IgD-negative memory B cell (primary cell): ENCODE results near the gene NKD1. TPM values are rescaled to one million over a fixed set of nuclear protein-coding genes. Genes with fewer than 3 reads are reported as not detected.
A peak's percentile ranks its signal among the peaks of the same experiment; 100 is the strongest.
"Not testable (repeated sequence)": the region's sequence is repeated elsewhere in the genome, so short reads cannot be mapped to it uniquely, and the experiment has no call there.

Experiments used
- H3K27ac Mint-ChIP-seq, 3 donors: one replicate each; pipeline ENCODE4 v1.8.0; 2020 to 2022; ENCODE audit warnings: mild to moderate bottlenecking in 3 of 3, mixed read lengths in 3 of 3, moderate library complexity in 1 of 3
- H3K27me3 Mint-ChIP-seq: one replicate; pipeline ENCODE4 v1.8.0; 2021; ENCODE audit warnings: mixed read lengths
- H3K36me3 Mint-ChIP-seq: one replicate; pipeline ENCODE4 v1.8.0; 2020; ENCODE audit warnings: mild to moderate bottlenecking, mixed read lengths
- H3K4me1 Mint-ChIP-seq, 3 donors: one replicate each; pipeline ENCODE4 v1.8.0; 2020 to 2022; ENCODE audit warnings: mixed read lengths in 3 of 3, mild to moderate bottlenecking in 1 of 3
- H3K4me3 Mint-ChIP-seq, 4 donors: one replicate each; pipeline ENCODE4 v1.8.0; 2020 to 2022; ENCODE audit warnings: mild to moderate bottlenecking in 4 of 4, mixed read lengths in 4 of 4, moderate library complexity in 3 of 4
- H3K9me3 Mint-ChIP-seq, 3 donors: one replicate each; pipeline ENCODE4 v1.8.0; 2020 to 2021; ENCODE audit warnings: mixed read lengths in 3 of 3, mild to moderate bottlenecking in 1 of 3
- polyA plus RNA-seq: library from polyadenylated mRNA; unstranded; fragments of 300-500 nt; fragmentation: Illumina TruSeq; gene quantifications from one replicate; pipeline ENCODE4 v1.2.3, GENCODE V29; 2021

NKD1 gene
- polyA plus RNA-seq, 1 donor from 2014 or later, result not detected

GRCh38 chr16:50526796-50527195 is 21.4 kb upstream of the NKD1 start:
- Mint-ChIP-seq H3K27me3 (peaks cover 12% of the 10 kb centered on the region), H3K27ac (peak overlapping the region in 1 of 3 donors; percentile 16), H3K9me3 (peaks cover 4 to 9% (median 9%) of the 10 kb centered on the region in 3 donors), H3K4me1 (no peaks in the 10 kb centered on the region), H3K36me3 (peaks cover 5% of the 10 kb centered on the region), H3K4me3 (no peak overlapping the region)

- no peaks in the 10 kb centered on the region for H3K4me1 Mint-ChIP-seq
- H3K27ac Mint-ChIP-seq, result no peak overlapping the region
- H3K36me3 Mint-ChIP-seq, result peaks cover 6% of the 10 kb centered on the region
- no peak overlapping the region for H3K4me3 Mint-ChIP-seq
- peaks cover 4 to 9% (median 9%) of the 10 kb centered on the region in 3 donors for H3K9me3 Mint-ChIP-seq
- peaks cover 8% of the 10 kb centered on the region for H3K27me3 Mint-ChIP-seq
Observed at GRCh38 chr16:50528820-50529219, 19.4 kb upstream of the NKD1 start.

GRCh38 chr16:50529334-50529733 is 18.9 kb upstream of the NKD1 start:
- Mint-ChIP-seq H3K9me3 (peaks cover 4 to 10% (median 9%) of the 10 kb centered on the region in 3 donors), H3K36me3 (peaks cover 6% of the 10 kb centered on the region), H3K4me1 (no peaks in the 10 kb centered on the region), H3K4me3 (no peak overlapping the region), H3K27me3 (peaks cover 5% of the 10 kb centered on the region), H3K27ac (no peak overlapping the region)

- H3K4me1 Mint-ChIP-seq, result no peaks in the 10 kb centered on the region
- H3K9me3 Mint-ChIP-seq, result peaks cover 4 to 12% (median 9%) of the 10 kb centered on the region in 3 donors
- peaks cover 5% of the 10 kb centered on the region for H3K27me3 Mint-ChIP-seq
- no peak overlapping the region for H3K4me3 Mint-ChIP-seq
- H3K27ac Mint-ChIP-seq, result no peak overlapping the region
- peaks cover 6% of the 10 kb centered on the region for H3K36me3 Mint-ChIP-seq
Observed at GRCh38 chr16:50530277-50531236, 17.6 kb upstream of the NKD1 start.

GRCh38 chr16:50531359-50531758 is 16.8 kb upstream of the NKD1 start:
- Mint-ChIP-seq H3K36me3 (peaks cover 6% of the 10 kb centered on the region), H3K4me1 (no peaks in the 10 kb centered on the region), H3K27ac (no peak overlapping the region), H3K4me3 (no peak overlapping the region), H3K27me3 (peaks cover 5% of the 10 kb centered on the region), H3K9me3 (peaks cover 4 to 12% (median 9%) of the 10 kb centered on the region in 3 donors)

- H3K9me3 Mint-ChIP-seq, result peaks cover 4 to 12% (median 9%) of the 10 kb centered on the region in 3 donors
- H3K4me3 Mint-ChIP-seq, result no peak overlapping the region
- peaks cover 5% of the 10 kb centered on the region for H3K27me3 Mint-ChIP-seq
Observed at GRCh38 chr16:50531901-50532300, 16.3 kb upstream of the NKD1 start.

GRCh38 chr16:50532576-50532975 is 15.6 kb upstream of the NKD1 start:
- H3K27me3 Mint-ChIP-seq, result peaks cover 4% of the 10 kb centered on the region
- no peak overlapping the region for H3K4me3 Mint-ChIP-seq
- H3K27ac Mint-ChIP-seq, result no peak overlapping the region
- peaks cover 4 to 10% (median 9%) of the 10 kb centered on the region in 3 donors for H3K9me3 Mint-ChIP-seq
- H3K36me3 Mint-ChIP-seq, result peaks cover 6% of the 10 kb centered on the region
- H3K4me1 Mint-ChIP-seq, result no peaks in the 10 kb centered on the region

More at GRCh38 chr16:50531901-50532300, 16.3 kb upstream of the NKD1 start:
- no peak overlapping the region for H3K27ac Mint-ChIP-seq
- H3K4me1 Mint-ChIP-seq, result no peaks in the 10 kb centered on the region
- H3K36me3 Mint-ChIP-seq, result peaks cover 6% of the 10 kb centered on the region

- Mint-ChIP-seq H3K27ac (no peak overlapping the region), H3K9me3 (peaks cover 2 to 9% (median 9%) of the 10 kb centered on the region in 3 donors), H3K4me1 (no peaks in the 10 kb centered on the region), H3K36me3 (peaks cover 6% of the 10 kb centered on the region), H3K27me3 (peaks cover 4% of the 10 kb centered on the region), H3K4me3 (no peak overlapping the region)
Observed at GRCh38 chr16:50533317-50533716, 14.9 kb upstream of the NKD1 start.

GRCh38 chr16:50534091-50534490 is 14.1 kb upstream of the NKD1 start:
- Mint-ChIP-seq H3K36me3 (peaks cover 6% of the 10 kb centered on the region), H3K4me1 (no peaks in the 10 kb centered on the region), H3K27me3 (peaks cover 4% of the 10 kb centered on the region), H3K4me3 (no peak overlapping the region), H3K9me3 (peaks cover 0 to 7% (median 6%) of the 10 kb centered on the region in 3 donors), H3K27ac (no peak overlapping the region)

- H3K4me1 Mint-ChIP-seq, result no peaks in the 10 kb centered on the region
- no peak overlapping the region for H3K27ac Mint-ChIP-seq
- H3K27me3 Mint-ChIP-seq, result peaks cover 1% of the 10 kb centered on the region
- H3K36me3 Mint-ChIP-seq, result peaks cover 5% of the 10 kb centered on the region
- peaks cover 0 to 7% (median 3%) of the 10 kb centered on the region in 3 donors for H3K9me3 Mint-ChIP-seq
- H3K4me3 Mint-ChIP-seq, result no peak overlapping the region
Observed at GRCh38 chr16:50534556-50534955, 13.6 kb upstream of the NKD1 start.

GRCh38 chr16:50534958-50535357 is 13.2 kb upstream of the NKD1 start:
- H3K36me3 Mint-ChIP-seq, result peaks cover 5% of the 10 kb centered on the region
- H3K27ac Mint-ChIP-seq, result no peak overlapping the region
- H3K27me3 Mint-ChIP-seq, result peaks cover 1% of the 10 kb centered on the region
- no peaks in the 10 kb centered on the region for H3K4me1 Mint-ChIP-seq
- H3K9me3 Mint-ChIP-seq, result peaks cover 0 to 6% (median 0%) of the 10 kb centered on the region in 3 donors
- H3K4me3 Mint-ChIP-seq, result no peak overlapping the region

GRCh38 chr16:50535506-50536257 is 12.5 kb upstream of the NKD1 start:
- peaks cover 3% of the 10 kb centered on the region for H3K36me3 Mint-ChIP-seq
- H3K9me3 Mint-ChIP-seq, result peaks cover 0 to 3% (median 0%) of the 10 kb centered on the region in 3 donors
- peaks cover 4% of the 10 kb centered on the region for H3K27me3 Mint-ChIP-seq
- H3K4me1 Mint-ChIP-seq, result no peaks in the 10 kb centered on the region
- H3K27ac Mint-ChIP-seq, result peak overlapping the region in 1 of 3 donors; percentile 53
- H3K4me3 Mint-ChIP-seq, result no peak overlapping the region

- H3K36me3 Mint-ChIP-seq, H3K4me3 Mint-ChIP-seq, H3K27me3 Mint-ChIP-seq, H3K27ac Mint-ChIP-seq, H3K4me1 Mint-ChIP-seq, H3K9me3 Mint-ChIP-seq: not testable (repeated sequence)
Observed at GRCh38 chr16:50536258-50536645, 11.9 kb upstream of the NKD1 start.

GRCh38 chr16:50537533-50538290 is 10.5 kb upstream of the NKD1 start:
- no peak overlapping the region for H3K4me3 Mint-ChIP-seq
- H3K4me1 Mint-ChIP-seq, result no peaks in the 10 kb centered on the region
- H3K9me3 Mint-ChIP-seq, result peaks cover 0 to 5% (median 0%) of the 10 kb centered on the region in 3 donors
- no peak overlapping the region for H3K27ac Mint-ChIP-seq
- H3K27me3 Mint-ChIP-seq, result peaks cover 3% of the 10 kb centered on the region
- H3K36me3 Mint-ChIP-seq, result no peaks in the 10 kb centered on the region
